SU-DHL-6 (cell line): ENCODE measurements around the gene E2F3.

Experiments used
- H2AFZ ChIP-seq: fragments of 200-600 bp; sonication (generic); 2 replicates; pipeline ENCODE4 v1.6.1; 2014; ENCODE audit warnings: low read depth, mild to moderate bottlenecking, moderate library complexity, mixed read lengths, antibody characterized with exemption, low read length; ENCODE audit not compliant: severe bottlenecking
- H3F3A ChIP-seq: fragments of 200-600 bp; shearing (Covaris generic); 2 replicates; pipeline ENCODE4 v1.6.0; 2016; ENCODE audit warnings: antibody characterized with exemption, mild to moderate bottlenecking; ENCODE audit not compliant: insufficient read depth
- H3K27ac ChIP-seq: fragments of 200-600 bp; sonication (generic); 2 replicates; pipeline ENCODE4 v1.5.1; 2016; ENCODE audit warnings: low read depth, mild to moderate bottlenecking, low read length, moderate library complexity, mixed read lengths
- H3K27me3 ChIP-seq: fragments of 200-600 bp; sonication (generic), shearing (Covaris generic); 2 replicates; pipeline ENCODE4 v1.6.0; 2014; ENCODE audit warnings: mild to moderate bottlenecking, low read length
- H3K36me3 ChIP-seq: fragments of 200-600 bp; sonication (generic); 2 replicates; pipeline ENCODE4 v1.6.1; 2014; ENCODE audit warnings: mild to moderate bottlenecking, low read length, mixed read lengths
- H3K4me2 ChIP-seq: fragments of 300-600, 200-600 bp; shearing (Covaris generic), sonication (generic); 2 replicates; pipeline ENCODE4 v1.6.0; 2014; ENCODE audit warnings: low read length, low read depth, mild to moderate bottlenecking; ENCODE audit not compliant: poor library complexity, severe bottlenecking
- H3K4me3 ChIP-seq: fragments of 200-600 bp; sonication (generic); 2 replicates; pipeline ENCODE4 v1.5.1; 2014; ENCODE audit warnings: antibody characterized with exemption, low read length, mild to moderate bottlenecking, mixed read lengths; ENCODE audit not compliant: insufficient read depth, poor library complexity, severe bottlenecking
- H3K79me2 ChIP-seq: fragments of 200-600 bp; sonication (generic); 2 replicates; pipeline ENCODE4 v1.6.1; 2014; ENCODE audit warnings: mild to moderate bottlenecking, low read length, moderate library complexity; ENCODE audit not compliant: insufficient read depth
- H3K9ac ChIP-seq: fragments of 200-600 bp; sonication (generic); 2 replicates; pipeline ENCODE4 v1.7.0; 2014; ENCODE audit warnings: mild to moderate bottlenecking, low read length
- H3K9me2 ChIP-seq: fragments of 200-600 bp; sonication (generic); replicated peaks from 2 replicates; pipeline ENCODE4 v1.6.1; 2014; ENCODE audit warnings: low read length; ENCODE audit not compliant: insufficient read depth
- H3K9me3 ChIP-seq: fragments of 200-600 bp; sonication (generic); 2 replicates; pipeline ENCODE4 v1.6.1; 2014; ENCODE audit warnings: low read length, mixed read lengths; ENCODE audit not compliant: insufficient read depth
- H4K20me1 ChIP-seq: fragments of 200-600 bp; sonication (generic); 2 replicates; pipeline ENCODE4 v1.6.1; 2014; ENCODE audit warnings: low read depth, mild to moderate bottlenecking, antibody characterized with exemption, low read length, moderate library complexity, mixed read lengths
- CTCF ChIP-seq: fragments of 200-600 bp; sonication (generic); IDR thresholded peaks from one replicate; pipeline ENCODE4 v1.5.1; 2017; ENCODE audit warnings: antibody characterized with exemption, mild to moderate bottlenecking, low read length, moderate library complexity; ENCODE audit not compliant: insufficient read depth, poor library complexity, severe bottlenecking
- EZH2phosphoT487 ChIP-seq: fragments of 200-600 bp; sonication (generic), shearing (Covaris generic); conservative IDR thresholded peaks from 2 replicates; pipeline ENCODE4 v1.6.1; 2018; ENCODE audit warnings: mild to moderate bottlenecking, antibody characterized with exemption, low read length, moderate library complexity, mixed read lengths

E2F3 gene

GRCh38 chr6:20401205-20402091, at the start of gene E2F3:
Gene E2F3, plus strand, starts transcription at chr6:20401879. Its CDS starts 354 bp downstream, at chr6:20402233.
- H4K20me1 ChIP-seq, result peaks cover 16% of the 10 kb centered on the region
- H3K27ac ChIP-seq, result peak within 1 kb of the TSS; percentile 95
- H3K4me2 ChIP-seq, result peak within 1 kb of the TSS; percentile 81
- H3F3A ChIP-seq, result peaks cover 32% of the 10 kb centered on the region
- peak within 1 kb of the TSS; percentile 75 for H2AFZ ChIP-seq
- H3K9me3 ChIP-seq, result no peaks in the 10 kb centered on the region
- H3K9ac ChIP-seq, result peak within 1 kb of the TSS; percentile 99
- peaks cover 43% of the 10 kb centered on the region for H3K79me2 ChIP-seq
- peaks cover 9% of the 10 kb centered on the region; the same call in 1 of the 2 replicates for H3K36me3 ChIP-seq
- peak within 1 kb of the TSS; percentile 79 for H3K4me3 ChIP-seq
- TF ChIP-seq EZH2phosphoT487 (no peak), CTCF (no peak)
- H3K9me2 ChIP-seq, result no peaks in the 10 kb centered on the region
- H3K27me3 ChIP-seq, result no peaks in the 10 kb centered on the region

GRCh38 chr6:20352346-20352745, 49.3 kb upstream of the E2F3 start:
- no peak overlapping the region for H3K4me2 ChIP-seq

GRCh38 chr6:20353134-20353533, 48.5 kb upstream of the E2F3 start:
- H2AFZ ChIP-seq, result no peak overlapping the region
- no peaks in the 10 kb centered on the region for H3K27me3 ChIP-seq
- H3K27ac ChIP-seq, result no peak overlapping the region
- H3K4me3 ChIP-seq, result no peak overlapping the region
- H3F3A ChIP-seq, result no peaks in the 10 kb centered on the region
- no peaks in the 10 kb centered on the region for H3K9me2 ChIP-seq
- no peak for TF ChIP-seq CTCF
- no peak for TF ChIP-seq EZH2phosphoT487
- no peaks in the 10 kb centered on the region for H3K9me3 ChIP-seq
- H3K9ac ChIP-seq, result no peak overlapping the region
- H3K36me3 ChIP-seq, result no peaks in the 10 kb centered on the region
- no peaks in the 10 kb centered on the region for H4K20me1 ChIP-seq
- no peak overlapping the region for H3K4me2 ChIP-seq
- no peaks in the 10 kb centered on the region for H3K79me2 ChIP-seq

More at GRCh38 chr6:20352346-20352745, 49.3 kb upstream of the E2F3 start:
- no peak overlapping the region for H3K27ac ChIP-seq
- H3K9me2 ChIP-seq, result no peaks in the 10 kb centered on the region
- no peaks in the 10 kb centered on the region for H3K27me3 ChIP-seq
- no peak for TF ChIP-seq CTCF
- TF ChIP-seq EZH2phosphoT487, result no peak
- no peaks in the 10 kb centered on the region for H3K36me3 ChIP-seq
- no peak overlapping the region for H3K9ac ChIP-seq
- no peaks in the 10 kb centered on the region for H3K79me2 ChIP-seq
- no peak overlapping the region for H2AFZ ChIP-seq
- no peaks in the 10 kb centered on the region for H3F3A ChIP-seq
- no peak overlapping the region for H3K4me3 ChIP-seq
- no peaks in the 10 kb centered on the region for H3K9me3 ChIP-seq
- H4K20me1 ChIP-seq, result no peaks in the 10 kb centered on the region
